GM23338 (cell line): Measurements from ENCODE around the gene PHACTR1. TPM values are rescaled to one million over a fixed set of nuclear protein-coding genes. Genes with fewer than 3 reads are reported as not detected.

Experiments used
- ATAC-seq: fragments of 200-7000 bp; cut with Tn5 transposase; 3 replicates; pipeline ENCODE4 v1.9.1; 2020
- DNase-seq: peaks from one replicate; pipeline ENCODE4 v3.0.0-alpha.2; 2015; ENCODE audit warnings: low spot score
- H2AFZ ChIP-seq: fragments of 200-600 bp; sonication (generic); 2 replicates; pipeline ENCODE4 v1.8.0; 2016; ENCODE audit warnings: antibody characterized with exemption, mild to moderate bottlenecking, moderate library complexity
- H3F3A ChIP-seq: fragments of 200-600 bp; sonication (generic); replicated peaks from 2 replicates; pipeline ENCODE4 v1.8.0; 2017; ENCODE audit warnings: antibody characterized with exemption, mixed run types, low read depth
- H3K27ac ChIP-seq: fragments of 200-600 bp; sonication (generic); 2 replicates; pipeline ENCODE4 v1.6.1; 2016; ENCODE audit warnings: low read depth
- H3K27me3 ChIP-seq: fragments of 200-600 bp; sonication (generic); 2 replicates; pipeline ENCODE4 v1.8.0; 2016; ENCODE audit warnings: mild to moderate bottlenecking, mixed run types, moderate library complexity; ENCODE audit not compliant: insufficient read depth
- H3K36me3 ChIP-seq: fragments of 200-600 bp; sonication (generic); 2 replicates; pipeline ENCODE4 v1.8.0; 2016; ENCODE audit warnings: mild to moderate bottlenecking; ENCODE audit not compliant: insufficient read depth
- H3K4me1 ChIP-seq: fragments of 200-600 bp; sonication (generic); 2 replicates; pipeline ENCODE4 v1.8.0; 2016; ENCODE audit warnings: mild to moderate bottlenecking, moderate library complexity; ENCODE audit not compliant: insufficient read depth
- H3K4me2 ChIP-seq: fragments of 200-600 bp; sonication (generic); 2 replicates; pipeline ENCODE4 v1.7.1; 2017; ENCODE audit warnings: mixed run types
- H3K4me3 ChIP-seq: fragments of 200-600 bp; sonication (generic); 2 replicates; pipeline ENCODE4 v1.6.1; 2016; ENCODE audit warnings: mixed run types
- H3K79me2 ChIP-seq: fragments of 200-600 bp; sonication (generic); replicated peaks from 2 replicates; pipeline ENCODE4 v1.8.0; 2017; ENCODE audit warnings: mild to moderate bottlenecking; ENCODE audit not compliant: insufficient read depth
- H3K9me2 ChIP-seq: fragments of 200-600 bp; sonication (generic); 2 replicates; pipeline ENCODE4 v1.8.0; 2017; ENCODE audit not compliant: insufficient read depth
- H4K20me1 ChIP-seq: fragments of 200-600 bp; sonication (generic); replicated peaks from 2 replicates; pipeline ENCODE4 v1.8.0; 2017; ENCODE audit warnings: mild to moderate bottlenecking; ENCODE audit not compliant: insufficient read depth
- H3K27ac Mint-ChIP-seq: 2 replicates; pipeline ENCODE4 v1.8.0; 2020; ENCODE audit warnings: inconsistent platforms, mild to moderate bottlenecking, moderate library complexity, mixed read lengths
- H3K27me3 Mint-ChIP-seq: 3 replicates; pipeline ENCODE4 v1.8.0; 2022; ENCODE audit warnings: low read depth, mild to moderate bottlenecking, moderate library complexity, mixed read lengths, inconsistent platforms; ENCODE audit not compliant: insufficient read depth, poor library complexity
- H3K36me3 Mint-ChIP-seq: 3 replicates; pipeline ENCODE4 v1.8.0; 2021; ENCODE audit warnings: low read depth, mild to moderate bottlenecking, inconsistent platforms, moderate library complexity, mixed read lengths
- H3K4me1 Mint-ChIP-seq: 3 replicates; pipeline ENCODE4 v1.8.0; 2020; ENCODE audit warnings: mild to moderate bottlenecking, inconsistent platforms, mixed read lengths
- H3K4me3 Mint-ChIP-seq: 3 replicates; pipeline ENCODE4 v1.8.0; 2021; ENCODE audit warnings: moderate library complexity, mild to moderate bottlenecking, inconsistent platforms, mixed read lengths
- H3K9me3 Mint-ChIP-seq: 3 replicates; pipeline ENCODE4 v1.8.0; 2020; ENCODE audit warnings: moderate library complexity, mild to moderate bottlenecking, inconsistent platforms, mixed read lengths
- EZH2 ChIP-seq: fragments of 200-600 bp; sonication (generic); IDR thresholded peaks from one replicate; pipeline ENCODE4 v1.8.0; 2017; ENCODE audit warnings: antibody characterized with exemption, mild to moderate bottlenecking, low read depth; ENCODE audit not compliant: unreplicated experiment
- EZH2phosphoT487 ChIP-seq: fragments of 200-600 bp; sonication (generic); IDR thresholded peaks from one replicate; pipeline ENCODE4 v1.8.1; 2018; ENCODE audit warnings: antibody characterized with exemption; ENCODE audit not compliant: unreplicated experiment
- JUNB ChIP-seq: IDR thresholded peaks from one replicate; pipeline ENCODE4 v1.6.1; 2016; ENCODE audit warnings: antibody characterized with exemption; ENCODE audit not compliant: unreplicated experiment
- POLR2AphosphoS5 ChIP-seq: IDR thresholded peaks from 2 replicates; pipeline ENCODE4 v1.6.1; 2016; ENCODE audit warnings: antibody characterized with exemption, low read depth
- ZNF331 ChIP-seq: fragments of 250-450 bp; sonication (Bioruptor Pico); IDR thresholded peaks from 2 replicates; pipeline ENCODE4 v1.5.0; 2020; ENCODE audit warnings: low read depth, mild to moderate bottlenecking, moderate library complexity
- polyA plus RNA-seq: library from polyadenylated mRNA; unstranded; fragments of >200 nt; fragmentation: Nextera tagmentation; extraction: Ambion mirVana; gene quantifications from 2 replicates; pipeline ENCODE4 v1.2.1, GENCODE V29; 2016
- total RNA-seq: library from RNA; depleted of rRNA; stranded (reverse); fragments of >200 nt; shearing (Covaris generic); gene quantifications from 2 replicates; pipeline ENCODE4 v1.2.3, GENCODE V29; 2014
- TF ChIP-seq, protein P1 (sequence below): IDR thresholded peaks from 2 replicates; pipeline ENCODE4 v1.6.1; 2016; ENCODE audit warnings: antibody characterized with exemption
- TF ChIP-seq, protein P2 (sequence below): IDR thresholded peaks from one replicate; pipeline ENCODE4 v1.6.1; 2018; ENCODE audit warnings: antibody characterized with exemption; ENCODE audit not compliant: unreplicated experiment

Gene PHACTR1
- total and polyA plus RNA-seq, 2 experiments from 2014 or later = 5.9 to 19.3 TPM

DNA sequence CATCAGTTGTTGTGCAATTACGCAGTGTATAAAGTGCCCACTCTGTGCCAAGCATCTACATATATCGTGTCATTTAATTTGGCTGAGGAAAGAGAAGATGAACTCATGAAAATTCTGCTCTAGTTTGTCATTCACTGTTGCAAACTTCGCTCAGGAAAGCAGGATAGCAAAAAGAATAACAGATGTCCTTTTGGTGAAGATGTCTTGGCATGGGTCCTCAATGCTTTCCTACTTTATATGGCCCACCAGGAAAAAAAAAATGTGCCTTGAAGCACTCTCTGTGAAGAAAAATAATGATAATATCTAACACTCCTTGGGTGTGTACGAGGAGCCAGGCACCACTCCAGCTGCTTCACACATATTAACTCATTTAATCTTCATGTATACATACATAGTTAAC is 5.6 kb upstream of the PHACTR1 start:
- H3F3A ChIP-seq = no peaks in the 10 kb centered on the region
- H3K27me3 ChIP-seq = no peaks in the 10 kb centered on the region
- H3K27ac Mint-ChIP-seq = no peak overlapping the region
- no peak for DNase-seq
- no peak overlapping the region for H3K4me3 ChIP-seq
- no peaks in the 10 kb centered on the region for H3K36me3 ChIP-seq
- H3K4me1 ChIP-seq = peaks cover 19% of the 10 kb centered on the region
- H3K27me3 Mint-ChIP-seq = peaks cover 3% of the 10 kb centered on the region
- no peaks in the 10 kb centered on the region for H3K79me2 ChIP-seq
- ATAC-seq = no peak
- no peak overlapping the region for H2AFZ ChIP-seq
- H3K4me1 Mint-ChIP-seq = peaks cover 13% of the 10 kb centered on the region
- no peak overlapping the region for H3K27ac ChIP-seq
- H3K4me2 ChIP-seq = no peak overlapping the region
- TF ChIP-seq EZH2phosphoT487 = no peak
- TF ChIP-seq ZNF331 (CRISPR knock-in tag) = no peak
- TF ChIP-seq POLR2AphosphoS5 = no peak
- TF ChIP-seq JUNB = no peak
- TF ChIP-seq EZH2 = no peak
- H3K36me3 Mint-ChIP-seq = no peaks in the 10 kb centered on the region
- peaks cover 6% of the 10 kb centered on the region for H3K9me2 ChIP-seq
- no peak overlapping the region for H3K4me3 Mint-ChIP-seq
- no peaks in the 10 kb centered on the region for H4K20me1 ChIP-seq
- no peaks in the 10 kb centered on the region for H3K9me3 Mint-ChIP-seq

DNA sequence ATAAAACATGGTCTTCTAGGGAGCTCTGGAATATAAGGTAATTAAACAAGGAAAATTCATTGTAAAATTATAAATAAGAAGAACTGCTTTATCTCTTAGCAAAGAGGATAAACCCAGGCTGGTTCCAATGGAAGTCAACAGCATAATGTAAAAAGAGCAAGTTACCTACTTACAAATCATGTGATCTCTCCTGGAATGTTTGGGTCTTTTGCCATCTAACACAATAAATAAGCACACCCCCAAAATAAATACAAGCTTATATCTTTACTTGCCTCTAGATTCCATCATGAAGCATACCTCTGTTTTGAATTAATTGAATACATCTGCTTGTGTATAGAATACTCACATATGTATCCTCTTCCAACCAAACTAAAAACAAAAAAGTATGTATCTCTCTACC is 2.5 kb upstream of the PHACTR1 start:
- H3K4me3 ChIP-seq = no peak overlapping the region
- H3K27ac ChIP-seq = no peak overlapping the region
- H2AFZ ChIP-seq = no peak overlapping the region
- Mint-ChIP-seq H3K27ac (no peak overlapping the region), H3K9me3 (no peaks in the 10 kb centered on the region), H3K4me3 (no peak overlapping the region), H3K36me3 (no peaks in the 10 kb centered on the region), H3K27me3 (peaks cover 3% of the 10 kb centered on the region), H3K4me1 (peaks cover 27% of the 10 kb centered on the region)
- H4K20me1 ChIP-seq = no peaks in the 10 kb centered on the region
- no peak for TF ChIP-seq EZH2phosphoT487
- no peaks in the 10 kb centered on the region for H3K36me3 ChIP-seq
- H3K4me2 ChIP-seq = no peak overlapping the region
- peaks cover 3% of the 10 kb centered on the region; the same call in 1 of the 2 replicates for H3K9me2 ChIP-seq
- DNase-seq (no peak), ATAC-seq (no peak)
- no peaks in the 10 kb centered on the region for H3K27me3 ChIP-seq
- H3F3A ChIP-seq = no peaks in the 10 kb centered on the region
- H3K4me1 ChIP-seq = peaks cover 40% of the 10 kb centered on the region
- H3K79me2 ChIP-seq = no peaks in the 10 kb centered on the region

DNA sequence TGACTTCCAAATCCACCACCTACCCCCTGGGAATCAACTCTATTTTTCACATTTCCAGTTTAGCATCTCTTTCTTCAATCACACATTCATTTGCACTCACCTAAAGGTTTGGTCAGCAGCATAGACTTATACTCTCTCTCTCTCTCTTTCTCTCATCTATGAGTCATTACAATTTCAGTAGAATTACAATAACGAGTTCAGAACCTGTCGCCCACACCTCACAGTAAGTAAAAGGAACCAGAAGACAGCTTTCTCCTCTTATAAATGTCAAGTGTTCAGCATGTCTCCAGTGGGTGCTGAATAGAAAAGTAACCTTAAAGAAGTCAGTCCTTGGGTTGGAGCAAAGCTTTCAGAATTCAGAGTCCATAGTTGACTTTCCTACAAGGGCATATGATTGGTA is 1.1 kb upstream of the PHACTR1 start:
- Mint-ChIP-seq H3K9me3 (no peaks in the 10 kb centered on the region), H3K27ac (no peak overlapping the region), H3K36me3 (no peaks in the 10 kb centered on the region), H3K4me1 (peaks cover 19% of the 10 kb centered on the region), H3K4me3 (no peak overlapping the region), H3K27me3 (peaks cover 8% of the 10 kb centered on the region)
- no peak overlapping the region for H3K4me3 ChIP-seq
- no peaks in the 10 kb centered on the region for H3F3A ChIP-seq
- H3K27me3 ChIP-seq = no peaks in the 10 kb centered on the region
- no peak overlapping the region for H3K4me2 ChIP-seq
- no peaks in the 10 kb centered on the region for H3K36me3 ChIP-seq
- no peak for TF ChIP-seq POLR2AphosphoS5
- TF ChIP-seq EZH2phosphoT487 = no peak
- TF ChIP-seq JUNB = no peak
- TF ChIP-seq, protein P1, sequence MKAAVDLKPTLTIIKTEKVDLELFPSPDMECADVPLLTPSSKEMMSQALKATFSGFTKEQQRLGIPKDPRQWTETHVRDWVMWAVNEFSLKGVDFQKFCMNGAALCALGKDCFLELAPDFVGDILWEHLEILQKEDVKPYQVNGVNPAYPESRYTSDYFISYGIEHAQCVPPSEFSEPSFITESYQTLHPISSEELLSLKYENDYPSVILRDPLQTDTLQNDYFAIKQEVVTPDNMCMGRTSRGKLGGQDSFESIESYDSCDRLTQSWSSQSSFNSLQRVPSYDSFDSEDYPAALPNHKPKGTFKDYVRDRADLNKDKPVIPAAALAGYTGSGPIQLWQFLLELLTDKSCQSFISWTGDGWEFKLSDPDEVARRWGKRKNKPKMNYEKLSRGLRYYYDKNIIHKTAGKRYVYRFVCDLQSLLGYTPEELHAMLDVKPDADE = no peak
- TF ChIP-seq, protein P2, sequence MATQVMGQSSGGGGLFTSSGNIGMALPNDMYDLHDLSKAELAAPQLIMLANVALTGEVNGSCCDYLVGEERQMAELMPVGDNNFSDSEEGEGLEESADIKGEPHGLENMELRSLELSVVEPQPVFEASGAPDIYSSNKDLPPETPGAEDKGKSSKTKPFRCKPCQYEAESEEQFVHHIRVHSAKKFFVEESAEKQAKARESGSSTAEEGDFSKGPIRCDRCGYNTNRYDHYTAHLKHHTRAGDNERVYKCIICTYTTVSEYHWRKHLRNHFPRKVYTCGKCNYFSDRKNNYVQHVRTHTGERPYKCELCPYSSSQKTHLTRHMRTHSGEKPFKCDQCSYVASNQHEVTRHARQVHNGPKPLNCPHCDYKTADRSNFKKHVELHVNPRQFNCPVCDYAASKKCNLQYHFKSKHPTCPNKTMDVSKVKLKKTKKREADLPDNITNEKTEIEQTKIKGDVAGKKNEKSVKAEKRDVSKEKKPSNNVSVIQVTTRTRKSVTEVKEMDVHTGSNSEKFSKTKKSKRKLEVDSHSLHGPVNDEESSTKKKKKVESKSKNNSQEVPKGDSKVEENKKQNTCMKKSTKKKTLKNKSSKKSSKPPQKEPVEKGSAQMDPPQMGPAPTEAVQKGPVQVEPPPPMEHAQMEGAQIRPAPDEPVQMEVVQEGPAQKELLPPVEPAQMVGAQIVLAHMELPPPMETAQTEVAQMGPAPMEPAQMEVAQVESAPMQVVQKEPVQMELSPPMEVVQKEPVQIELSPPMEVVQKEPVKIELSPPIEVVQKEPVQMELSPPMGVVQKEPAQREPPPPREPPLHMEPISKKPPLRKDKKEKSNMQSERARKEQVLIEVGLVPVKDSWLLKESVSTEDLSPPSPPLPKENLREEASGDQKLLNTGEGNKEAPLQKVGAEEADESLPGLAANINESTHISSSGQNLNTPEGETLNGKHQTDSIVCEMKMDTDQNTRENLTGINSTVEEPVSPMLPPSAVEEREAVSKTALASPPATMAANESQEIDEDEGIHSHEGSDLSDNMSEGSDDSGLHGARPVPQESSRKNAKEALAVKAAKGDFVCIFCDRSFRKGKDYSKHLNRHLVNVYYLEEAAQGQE = no peak
- no peaks in the 10 kb centered on the region for H4K20me1 ChIP-seq
- no peak for ATAC-seq
- H2AFZ ChIP-seq = no peak overlapping the region
- peaks cover 31% of the 10 kb centered on the region for H3K4me1 ChIP-seq
- no peaks in the 10 kb centered on the region for H3K79me2 ChIP-seq
- H3K9me2 ChIP-seq = peaks cover 11% of the 10 kb centered on the region; the same call in 1 of the 2 replicates
- no peak overlapping the region for H3K27ac ChIP-seq
- no peak for DNase-seq
